GM19238 (cell line): ENCODE results near the gene MYO10.

Experiments
- DNase-seq: peaks from one replicate; pipeline ENCODE4 v3.0.0; 2011; ENCODE audit warnings: low spot score; ENCODE audit not compliant: insufficient read length

MYO10 gene

GRCh38 chr5:16815432-16815831 is 120.7 kb downstream of the MYO10 start:
- no peak for DNase-seq

DNA sequence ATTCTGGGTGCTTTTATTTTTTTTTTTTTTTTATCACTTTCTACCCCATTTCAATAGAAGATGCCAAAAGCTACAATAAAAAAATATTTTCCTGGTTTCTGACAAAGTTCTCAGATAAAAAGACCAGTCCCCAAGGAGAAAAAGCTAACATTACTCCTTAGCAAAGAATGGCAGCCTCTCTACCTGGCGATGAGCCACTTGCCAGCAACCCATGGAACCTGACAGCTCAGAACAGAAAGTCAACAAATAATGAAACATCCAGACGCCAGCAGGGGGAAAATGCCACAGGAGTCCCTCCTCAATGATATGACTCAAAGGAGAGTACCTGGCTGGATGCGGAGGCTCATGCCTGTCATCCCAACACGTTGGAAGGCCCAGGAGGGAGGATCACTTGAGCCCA is 123.2 kb downstream of the MYO10 start:
- DNase-seq = no peak

DNA sequence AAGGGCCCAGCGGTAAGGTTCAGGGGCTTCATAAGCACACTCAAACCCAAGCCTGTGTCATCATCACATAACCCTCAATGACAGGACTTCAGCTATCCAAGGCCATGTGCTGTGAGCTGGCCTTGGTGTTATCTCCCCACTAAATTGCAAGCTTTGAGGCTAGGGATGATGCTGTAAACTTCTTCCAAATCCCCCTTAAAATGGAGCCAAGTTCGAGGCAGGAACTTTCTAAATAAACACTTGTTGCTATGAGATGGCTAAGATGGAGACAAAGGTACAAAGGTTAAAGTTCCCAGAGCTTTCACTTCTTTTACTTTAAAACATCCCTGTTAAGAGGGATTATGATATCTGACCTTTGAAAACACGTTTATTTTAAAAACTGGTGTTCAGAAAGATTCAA is 123.6 kb downstream of the MYO10 start:
- DNase-seq = no peak

GRCh38 chr5:16810208-16810854 is 125.8 kb downstream of the MYO10 start:
- no peak for DNase-seq

- DNase-seq = no peak
Observed at GRCh38 chr5:16809395-16810207, 126.5 kb downstream of the MYO10 start.

DNA sequence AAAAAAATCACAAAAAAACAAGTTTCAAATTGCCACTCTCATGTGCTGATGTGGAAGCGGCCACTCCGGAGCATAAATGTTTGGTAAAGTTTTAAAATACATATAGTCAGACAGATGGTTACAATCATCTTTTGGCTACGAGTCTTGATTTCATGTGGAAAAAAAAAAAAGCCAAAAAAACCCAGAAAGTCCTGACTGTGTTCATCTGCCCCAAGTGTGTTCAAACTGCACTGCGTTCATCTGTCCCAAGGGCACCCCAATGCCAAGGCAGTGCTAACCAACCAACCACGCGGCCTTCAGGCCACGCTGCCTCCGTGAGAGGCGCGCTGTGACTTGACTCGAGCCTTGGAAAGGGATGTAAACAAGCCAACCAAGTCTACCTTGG is 127.1 kb downstream of the MYO10 start:
- no peak for DNase-seq

GRCh38 chr5:16808021-16808420 is 128.1 kb downstream of the MYO10 start:
- no peak for DNase-seq

- no peak for DNase-seq
Observed at GRCh38 chr5:16807547-16807864, 128.6 kb downstream of the MYO10 start.

GRCh38 chr5:16806711-16807546 is 129.2 kb downstream of the MYO10 start:
- DNase-seq = no peak

DNA sequence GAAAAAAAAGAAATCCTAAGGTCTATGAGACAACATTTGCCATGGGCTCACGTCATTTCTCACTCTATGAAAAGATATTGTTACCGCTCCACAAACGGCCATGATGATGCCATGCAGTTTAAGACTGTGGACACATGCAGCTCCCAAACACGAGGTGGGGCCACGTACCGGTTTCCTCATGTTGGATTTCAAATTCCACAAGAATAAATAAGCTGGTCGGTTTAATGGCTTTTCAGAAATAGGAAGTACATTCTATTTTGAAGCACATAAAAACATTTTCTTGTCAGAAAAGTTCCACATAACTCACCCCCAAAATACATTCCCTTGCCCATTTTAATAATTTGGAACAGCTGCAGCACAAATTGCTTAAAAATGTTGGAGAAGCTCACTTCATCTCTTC is 130.6 kb downstream of the MYO10 start:
- DNase-seq = no peak

- no peak for DNase-seq
Observed at GRCh38 chr5:16803831-16804230, 132.3 kb downstream of the MYO10 start.

DNA sequence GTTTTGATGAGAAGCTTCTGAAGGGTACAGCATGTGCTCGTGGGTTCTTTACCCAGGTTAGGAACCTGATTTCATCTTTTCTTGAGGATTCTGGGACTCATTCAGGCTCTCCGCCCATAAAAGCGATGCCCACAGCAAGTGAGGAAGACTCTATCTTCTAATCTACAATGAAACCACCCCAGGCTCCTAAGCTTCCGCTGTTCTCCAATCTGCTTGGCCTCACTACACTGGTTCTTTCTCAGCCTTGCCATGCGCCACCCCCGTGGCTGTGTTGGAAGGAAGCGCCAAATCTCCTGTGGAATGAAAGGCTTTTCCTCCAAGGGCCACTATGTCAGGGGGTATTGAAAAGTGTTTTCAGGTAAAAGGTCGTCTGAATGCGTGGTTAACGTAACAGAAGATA is 135.6 kb downstream of the MYO10 start:
- no peak for DNase-seq

DNA sequence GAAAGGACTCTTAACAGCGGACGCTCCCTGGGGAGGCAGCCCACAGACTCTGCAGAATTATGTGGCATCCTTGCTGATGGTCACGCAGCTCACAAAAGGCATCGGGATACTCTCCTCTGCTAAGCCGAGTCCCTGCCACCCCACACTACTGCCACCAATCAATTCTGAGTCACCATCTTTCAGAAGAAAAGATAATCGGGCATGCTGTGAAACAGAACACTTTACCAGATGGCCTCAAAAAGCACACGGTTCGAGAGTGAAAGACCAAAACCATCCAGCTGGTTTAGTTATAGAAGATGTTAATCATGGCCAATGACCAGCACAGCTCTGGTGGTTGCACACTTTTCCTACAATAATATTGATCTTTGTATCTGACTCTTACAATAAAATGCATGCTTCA is 136.3 kb downstream of the MYO10 start:
- DNase-seq = no peak

GRCh38 chr5:16797951-16798350 is 138.1 kb downstream of the MYO10 start:
- no peak for DNase-seq

GRCh38 chr5:16794269-16794913 is 141.7 kb downstream of the MYO10 start:
- DNase-seq = no peak

- DNase-seq = no peak
Observed at GRCh38 chr5:16792598-16793275, 143.4 kb downstream of the MYO10 start.

GRCh38 chr5:16791904-16792597 is 144.0 kb downstream of the MYO10 start:
- DNase-seq = no peak

DNA sequence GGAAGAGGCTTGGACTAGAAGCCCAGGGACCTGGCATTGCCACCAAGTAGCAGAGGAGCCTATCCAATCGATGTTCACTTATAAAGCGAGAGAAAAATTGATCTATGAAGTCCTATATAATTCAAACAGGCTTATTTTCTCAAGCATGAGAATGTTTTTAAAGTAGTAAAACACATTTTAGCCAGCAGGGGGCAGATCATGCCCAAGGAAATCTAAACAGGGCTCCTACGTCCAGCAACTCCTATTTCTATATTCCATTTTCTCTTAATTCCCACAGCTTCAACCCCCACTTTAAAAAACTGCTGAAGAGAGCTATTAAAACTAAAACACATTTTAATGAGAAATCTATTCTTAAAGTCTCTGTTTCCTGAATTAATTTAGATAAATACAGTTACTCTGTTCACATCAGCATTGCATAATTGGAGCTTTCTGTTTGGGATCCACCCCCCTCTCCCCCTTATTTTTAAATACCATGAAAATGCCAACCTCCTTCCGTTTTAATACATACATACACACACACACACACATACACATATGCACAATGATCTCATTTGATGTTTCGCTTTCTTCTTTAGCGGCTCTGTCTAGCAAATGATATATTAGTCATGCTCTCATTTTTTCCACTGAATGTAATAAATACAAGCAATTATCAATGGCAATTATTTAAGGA is 144.9 kb downstream of the MYO10 start:
- DNase-seq = no peak

DNA sequence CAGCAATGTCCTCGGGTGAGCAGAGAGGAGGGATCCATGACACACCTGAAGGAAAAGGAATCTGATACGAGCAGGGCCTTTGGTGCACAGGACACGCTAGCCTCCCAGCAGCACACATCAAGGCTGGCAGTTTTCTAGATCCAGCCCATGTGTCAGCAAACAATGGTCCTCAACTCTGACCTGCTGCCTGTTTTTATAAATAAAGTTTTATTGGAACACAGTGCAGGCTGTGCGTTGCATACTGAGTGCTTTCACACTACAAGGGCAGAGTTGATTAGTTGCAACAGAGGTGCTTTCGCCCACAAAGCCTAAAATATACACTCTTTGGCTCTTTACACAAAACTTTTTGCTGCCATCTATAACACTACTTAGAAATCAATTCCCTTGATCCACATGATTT is 147.1 kb downstream of the MYO10 start:
- DNase-seq = no peak

GRCh38 chr5:16787278-16787677 is 148.8 kb downstream of the MYO10 start:
- DNase-seq = no peak
